ENCODE measurements around the gene MXD4.

DNA sequence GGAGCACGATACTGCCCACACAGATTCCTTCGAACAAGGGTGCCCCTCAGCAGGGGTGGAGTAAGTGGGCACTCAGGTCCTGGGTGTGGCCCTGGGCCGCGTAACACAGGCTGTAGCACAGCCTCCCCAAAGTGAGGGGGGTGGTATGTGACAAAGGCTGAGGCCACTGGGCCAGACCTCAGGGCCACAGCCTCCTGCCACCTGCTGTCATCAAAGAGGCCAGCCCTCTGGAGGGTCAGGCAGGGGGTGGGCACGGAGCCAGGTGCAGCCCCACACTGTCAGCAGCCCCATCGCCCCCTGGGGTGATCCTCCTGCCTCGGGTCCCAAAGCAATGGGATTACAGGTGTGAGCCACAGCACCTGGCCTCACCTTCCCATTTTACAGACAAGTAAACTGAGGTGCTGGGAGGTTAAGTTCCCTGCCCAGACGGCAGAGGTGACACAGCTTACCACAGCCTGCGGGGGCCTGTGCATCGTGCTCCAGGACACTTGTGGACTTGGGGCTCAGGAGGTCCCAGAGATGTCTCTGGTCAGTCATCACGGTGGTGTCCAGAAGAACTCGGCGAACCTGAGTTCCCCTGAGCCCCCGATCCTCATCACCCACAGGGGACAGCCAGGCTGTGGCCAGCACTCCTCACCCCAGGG is 27.5 kb upstream of the MXD4 start:
- TF ChIP-seq POLR2A (IDR thresholded peaks at IDR 0.05): no peak
- TF ChIP-seq, protein P1, sequence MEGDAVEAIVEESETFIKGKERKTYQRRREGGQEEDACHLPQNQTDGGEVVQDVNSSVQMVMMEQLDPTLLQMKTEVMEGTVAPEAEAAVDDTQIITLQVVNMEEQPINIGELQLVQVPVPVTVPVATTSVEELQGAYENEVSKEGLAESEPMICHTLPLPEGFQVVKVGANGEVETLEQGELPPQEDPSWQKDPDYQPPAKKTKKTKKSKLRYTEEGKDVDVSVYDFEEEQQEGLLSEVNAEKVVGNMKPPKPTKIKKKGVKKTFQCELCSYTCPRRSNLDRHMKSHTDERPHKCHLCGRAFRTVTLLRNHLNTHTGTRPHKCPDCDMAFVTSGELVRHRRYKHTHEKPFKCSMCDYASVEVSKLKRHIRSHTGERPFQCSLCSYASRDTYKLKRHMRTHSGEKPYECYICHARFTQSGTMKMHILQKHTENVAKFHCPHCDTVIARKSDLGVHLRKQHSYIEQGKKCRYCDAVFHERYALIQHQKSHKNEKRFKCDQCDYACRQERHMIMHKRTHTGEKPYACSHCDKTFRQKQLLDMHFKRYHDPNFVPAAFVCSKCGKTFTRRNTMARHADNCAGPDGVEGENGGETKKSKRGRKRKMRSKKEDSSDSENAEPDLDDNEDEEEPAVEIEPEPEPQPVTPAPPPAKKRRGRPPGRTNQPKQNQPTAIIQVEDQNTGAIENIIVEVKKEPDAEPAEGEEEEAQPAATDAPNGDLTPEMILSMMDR (IDR thresholded peaks at IDR 0.05): no peak

Measured in heart left ventricle (tissue), 13 donors.